Activated T-helper 2 cell treated with anti-CD3 and anti-CD28 coated beads, Interferon-gamma antibody, Interleukin-2, Interleukin-4, amounts not matched to agents 10 μg/mL and 5 μg/mL and 100 μg/mL, durations not matched to agents 14 hours and 24 hours and 36 hours (primary cell): ENCODE data around the gene TSEN54. TPM values are rescaled to one million over a fixed set of nuclear protein-coding genes. Genes with fewer than 3 reads are reported as not detected.

Experiments
- DNase-seq: peaks from one replicate; pipeline ENCODE4 v3.0.0; 2021; ENCODE audit warnings: low spot score
- H3K27ac Mint-ChIP-seq: one replicate; pipeline ENCODE4 v1.8.0; 2021; ENCODE audit warnings: mixed read lengths
- H3K27me3 Mint-ChIP-seq: one replicate; pipeline ENCODE4 v1.8.0; 2021; ENCODE audit warnings: low read depth, mixed read lengths
- H3K36me3 Mint-ChIP-seq: one replicate; pipeline ENCODE4 v1.8.0; 2021; ENCODE audit warnings: low read depth, mixed read lengths
- H3K4me1 Mint-ChIP-seq: one replicate; pipeline ENCODE4 v1.8.0; 2021; ENCODE audit warnings: low read depth, mixed read lengths
- H3K4me3 Mint-ChIP-seq: one replicate; pipeline ENCODE4 v1.8.0; 2021; ENCODE audit warnings: low read depth, mild to moderate bottlenecking, moderate library complexity, mixed read lengths
- H3K9me3 Mint-ChIP-seq: one replicate; pipeline ENCODE4 v1.8.0; 2021; ENCODE audit warnings: mixed read lengths
- intact Hi-C: fragments of 100-400 bp; cut with micrococcal nuclease; formaldehyde crosslinking; loops from one replicate; pipeline ENCODE4 v1.15.1; 2023
- total RNA-seq: library from RNA; stranded (reverse); gene quantifications from 2 replicates; pipeline ENCODE4 v1.2.3, GENCODE V29; 2022

TSEN54 gene
- total RNA-seq, 1 donor from 2014 or later, result 78.2 TPM

GRCh38 chr17:75480281-75480680 lies 36.0 kb upstream of the TSEN54 start:
- Mint-ChIP-seq H3K27ac (no peak overlapping the region), H3K36me3 (no peaks in the 10 kb centered on the region), H3K4me3 (no peak overlapping the region), H3K4me1 (peaks cover 4% of the 10 kb centered on the region), H3K9me3 (no peaks in the 10 kb centered on the region), H3K27me3 (no peaks in the 10 kb centered on the region)
- no peak for DNase-seq
- intact Hi-C loops, result no loop called here

GRCh38 chr17:75481194-75482068 lies 34.9 kb upstream of the TSEN54 start:
- Mint-ChIP-seq H3K4me1 (peaks cover 7% of the 10 kb centered on the region), H3K27me3 (no peaks in the 10 kb centered on the region), H3K36me3 (peaks cover 4% of the 10 kb centered on the region), H3K4me3 (no peak overlapping the region), H3K9me3 (no peaks in the 10 kb centered on the region), H3K27ac (no peak overlapping the region)
- intact Hi-C loops, result no loop called here
- no peak for DNase-seq

- H3K9me3 Mint-ChIP-seq, result no peaks in the 10 kb centered on the region
- intact Hi-C loops, result no loop called here
- peaks cover 6% of the 10 kb centered on the region for H3K36me3 Mint-ChIP-seq
- H3K4me3 Mint-ChIP-seq, result no peak overlapping the region
- H3K27me3 Mint-ChIP-seq, result no peaks in the 10 kb centered on the region
- H3K27ac Mint-ChIP-seq, result no peak overlapping the region
- DNase-seq, result no peak
- H3K4me1 Mint-ChIP-seq, result peaks cover 14% of the 10 kb centered on the region
Measured at GRCh38 chr17:75482098-75482942, 34.0 kb upstream of the TSEN54 start.

GRCh38 chr17:75485688-75486087 lies 30.6 kb upstream of the TSEN54 start:
- intact Hi-C loops, result no loop called here
- H3K36me3 Mint-ChIP-seq, result peaks cover 6% of the 10 kb centered on the region
- no peak overlapping the region for H3K27ac Mint-ChIP-seq
- no peak for DNase-seq
- H3K9me3 Mint-ChIP-seq, result no peaks in the 10 kb centered on the region
- H3K4me1 Mint-ChIP-seq, result peaks cover 19% of the 10 kb centered on the region
- H3K27me3 Mint-ChIP-seq, result no peaks in the 10 kb centered on the region
- H3K4me3 Mint-ChIP-seq, result no peak overlapping the region

GRCh38 chr17:75486151-75486550 lies 30.2 kb upstream of the TSEN54 start:
- Mint-ChIP-seq H3K36me3 (peaks cover 6% of the 10 kb centered on the region), H3K27me3 (no peaks in the 10 kb centered on the region), H3K9me3 (no peaks in the 10 kb centered on the region), H3K4me3 (no peak overlapping the region), H3K4me1 (peaks cover 19% of the 10 kb centered on the region), H3K27ac (peak overlapping the region; percentile 40)
- no peak for DNase-seq
- intact Hi-C loops, result no loop called here

- Mint-ChIP-seq H3K9me3 (no peaks in the 10 kb centered on the region), H3K4me3 (no peak overlapping the region), H3K36me3 (peaks cover 6% of the 10 kb centered on the region), H3K27ac (peak overlapping the region; percentile 81), H3K27me3 (no peaks in the 10 kb centered on the region), H3K4me1 (peaks cover 19% of the 10 kb centered on the region)
- intact Hi-C loops, result no loop called here
- DNase-seq, result no peak
Measured at GRCh38 chr17:75486951-75487350, 29.4 kb upstream of the TSEN54 start.

GRCh38 chr17:75487351-75488070 lies 28.8 kb upstream of the TSEN54 start:
- DNase-seq, result peak; percentile 26
- Mint-ChIP-seq H3K27me3 (no peaks in the 10 kb centered on the region), H3K4me1 (peaks cover 19% of the 10 kb centered on the region), H3K36me3 (peaks cover 8% of the 10 kb centered on the region), H3K27ac (peak overlapping the region; percentile 81), H3K9me3 (no peaks in the 10 kb centered on the region), H3K4me3 (peak overlapping the region; percentile 37)
- intact Hi-C loops, result no loop called here

GRCh38 chr17:75488693-75489510 lies 27.4 kb upstream of the TSEN54 start:
- intact Hi-C loops, result no loop called here
- no peak for DNase-seq

GRCh38 chr17:75489511-75489955 lies 26.8 kb upstream of the TSEN54 start:
- intact Hi-C loops, result no loop called here
- Mint-ChIP-seq H3K27me3 (no peaks in the 10 kb centered on the region), H3K27ac (no peak overlapping the region), H3K4me1 (peaks cover 17% of the 10 kb centered on the region), H3K4me3 (no peak overlapping the region), H3K36me3 (peaks cover 13% of the 10 kb centered on the region), H3K9me3 (no peaks in the 10 kb centered on the region)
- no peak for DNase-seq

More at GRCh38 chr17:75488693-75489510, 27.4 kb upstream of the TSEN54 start:
- Mint-ChIP-seq H3K4me1 (peaks cover 17% of the 10 kb centered on the region), H3K36me3 (peaks cover 11% of the 10 kb centered on the region), H3K27ac (peak overlapping the region; percentile 28), H3K27me3 (no peaks in the 10 kb centered on the region), H3K9me3 (no peaks in the 10 kb centered on the region), H3K4me3 (no peak overlapping the region)

GRCh38 chr17:75490173-75490743 lies 26.1 kb upstream of the TSEN54 start:
- H3K9me3 Mint-ChIP-seq, result no peaks in the 10 kb centered on the region
- intact Hi-C loops, result no loop called here
- no peak overlapping the region for H3K27ac Mint-ChIP-seq
- no peak for DNase-seq
- H3K4me3 Mint-ChIP-seq, result no peak overlapping the region
- H3K4me1 Mint-ChIP-seq, result peaks cover 15% of the 10 kb centered on the region
- H3K36me3 Mint-ChIP-seq, result peaks cover 14% of the 10 kb centered on the region
- H3K27me3 Mint-ChIP-seq, result no peaks in the 10 kb centered on the region

- Mint-ChIP-seq H3K27me3 (no peaks in the 10 kb centered on the region), H3K9me3 (no peaks in the 10 kb centered on the region), H3K36me3 (peaks cover 13% of the 10 kb centered on the region), H3K27ac (no peak overlapping the region), H3K4me1 (peaks cover 15% of the 10 kb centered on the region), H3K4me3 (no peak overlapping the region)
- no peak for DNase-seq
- intact Hi-C loops, result no loop called here
Measured at GRCh38 chr17:75490953-75491649, 25.2 kb upstream of the TSEN54 start.
